ENCODE results near the gene DAPL1. TPM values are rescaled to one million over a fixed set of nuclear protein-coding genes. Genes with fewer than 3 reads are reported as not detected.

DAPL1 gene
- total RNA-seq, 4 donors from 2014 or later, result 242 to 361 (median 326) TPM

- no peak for DNase-seq (ENCODE audit: low spot score in 2 of 2)
- intact Hi-C loops (cut with DNase I; ENCODE audit: low total_unique reads), result no loop called here
- TF ChIP-seq CTCF (IDR thresholded peaks at IDR 0.05), result no peak
- no peak for TF ChIP-seq POLR2A (IDR thresholded peaks at IDR 0.05)
- no peak overlapping the region for H3K4me3 ChIP-seq (ENCODE audit: low read depth, poor library complexity, severe bottlenecking)
- WGBS, 2 donors, result 45 to 57% methylated on average over 1 of the region's 1 CpG
Measured at GRCh38 chr2:158774681-158775080, 20.4 kb upstream of the DAPL1 start.

GRCh38 chr2:158775273-158776027 is 19.7 kb upstream of the DAPL1 start:
- TF ChIP-seq POLR2A (IDR thresholded peaks at IDR 0.05), result no peak
- TF ChIP-seq CTCF (IDR thresholded peaks at IDR 0.05), result no peak
- WGBS, 2 donors, result 88 to 94% methylated on average over 3 of the region's 3 CpGs
- no peak for DNase-seq (ENCODE audit: low spot score in 2 of 2)
- intact Hi-C loops (cut with DNase I; ENCODE audit: low total_unique reads), result no loop called here
- H3K4me3 ChIP-seq (ENCODE audit: low read depth, poor library complexity, severe bottlenecking), result no peak overlapping the region

- no peak for DNase-seq (ENCODE audit: low spot score in 2 of 2)
- WGBS, 2 donors, result 90 to 93% methylated on average over 2 of the region's 2 CpGs
- intact Hi-C loops (cut with DNase I; ENCODE audit: low total_unique reads), result no loop called here
- TF ChIP-seq POLR2A (IDR thresholded peaks at IDR 0.05) (no peak), CTCF (IDR thresholded peaks at IDR 0.05) (no peak)
- no peak overlapping the region for H3K4me3 ChIP-seq (ENCODE audit: low read depth, poor library complexity, severe bottlenecking)
Measured at GRCh38 chr2:158776231-158776630, 18.9 kb upstream of the DAPL1 start.

GRCh38 chr2:158777077-158777476 is 18.0 kb upstream of the DAPL1 start:
- intact Hi-C loops (cut with DNase I; ENCODE audit: low total_unique reads), result no loop called here
- no peak overlapping the region for H3K4me3 ChIP-seq (ENCODE audit: low read depth, poor library complexity, severe bottlenecking)
- no peak for DNase-seq (ENCODE audit: low spot score in 2 of 2)
- TF ChIP-seq POLR2A (IDR thresholded peaks at IDR 0.05), result no peak
- TF ChIP-seq CTCF (IDR thresholded peaks at IDR 0.05), result no peak
- 59 to 74% methylated on average over 3 of the region's 3 CpGs for WGBS, 2 donors

GRCh38 chr2:158778243-158778642 is 16.9 kb upstream of the DAPL1 start:
- DNase-seq (ENCODE audit: low spot score in 2 of 2), result no peak
- H3K4me3 ChIP-seq (ENCODE audit: low read depth, poor library complexity, severe bottlenecking), result no peak overlapping the region
- intact Hi-C loops (cut with DNase I; ENCODE audit: low total_unique reads), result no loop called here
- no peak for TF ChIP-seq CTCF (IDR thresholded peaks at IDR 0.05)
- no peak for TF ChIP-seq POLR2A (IDR thresholded peaks at IDR 0.05)
- 58 to 63% methylated on average over 2 of the region's 2 CpGs for WGBS, 2 donors

GRCh38 chr2:158779621-158780020 is 15.5 kb upstream of the DAPL1 start:
- no peak for DNase-seq (ENCODE audit: low spot score in 2 of 2)
- 41 to 68% methylated on average over 1 of the region's 1 CpG for WGBS, 2 donors
- TF ChIP-seq CTCF (IDR thresholded peaks at IDR 0.05), result no peak
- TF ChIP-seq POLR2A (IDR thresholded peaks at IDR 0.05), result no peak
- no peak overlapping the region for H3K4me3 ChIP-seq (ENCODE audit: low read depth, poor library complexity, severe bottlenecking)
- intact Hi-C loops (cut with DNase I; ENCODE audit: low total_unique reads), result no loop called here

All from lower leg skin (tissue), 4 donors.